GM12878 (cell line): ENCODE measurements around the gene LEFTY1. TPM values are rescaled to one million over a fixed set of nuclear protein-coding genes. Genes with fewer than 3 reads are reported as not detected.

Source experiments
- ATAC-seq: fragments of 200-7000 bp; cut with Tn5 transposase; 3 replicates; pipeline ENCODE4 v1.9.1; 2020; ENCODE audit warnings: mild to moderate bottlenecking, moderate library complexity
- BruUV-seq: library from RNA; stranded (reverse); fragments of 400-500 nt; replicated peaks from 2 replicates; lab custom pipeline; 2021; lab: Mats Ljungman, UMichigan
- CTCF ChIA-PET: fragments of 300-600 bp; sonication (Branson Sonifier 250); formaldehyde crosslinking; extraction: SDS; loops from one replicate; lab custom pipeline; 2021; ENCODE audit warnings: inconsistent platforms; lab: Yijun Ruan, JAX
- POLR2A ChIA-PET: fragments of 350-600 bp; formaldehyde crosslinking; extraction: SDS; loops from one replicate; lab custom pipeline; 2021; ENCODE audit warnings: inconsistent platforms; lab: Charles Lee
- RAD21 ChIA-PET: fragments of 300-600 bp; sonication (Branson Sonifier 250); formaldehyde crosslinking; loops from one replicate; lab custom pipeline; 2023; ENCODE audit warnings: antibody characterized with exemption; ENCODE audit not compliant: unreplicated experiment; lab: Charles Lee
- SMC1A ChIA-PET: fragments of 300-600 bp; sonication (Branson Sonifier 250); formaldehyde crosslinking; loops from one replicate; lab custom pipeline; 2023; ENCODE audit not compliant: unreplicated experiment, uncharacterized antibody; lab: Charles Lee
- DNase-seq: peaks from one replicate; pipeline ENCODE4 v3.0.0-alpha.2; 2011; ENCODE audit warnings: low read depth, low spot score
- FAIRE-seq: peaks from 3 replicates; lab custom pipeline; 2011; peaks lifted over from hg19 to GRCh38; lab: Jason Lieb, UNC
- H2AFZ ChIP-seq: 2 replicates; pipeline ENCODE4 v1.6.0; 2011; ENCODE audit warnings: low read depth, low read length, control low read depth; ENCODE audit not compliant: control insufficient read depth
- H3K27ac ChIP-seq: 2 replicates; pipeline ENCODE4 v1.5.1; 2011; ENCODE audit warnings: control low read depth; ENCODE audit not compliant: control insufficient read depth, insufficient read depth
- H3K27me3 ChIP-seq, 2 experiments: replicated peaks in 1 of 2; 2 replicates each; pipeline versions ENCODE4 v1.6.0 to v1.6.1; 2011; ENCODE audit warnings: low read length in 1 of 2; ENCODE audit not compliant: control insufficient read depth in 2 of 2, insufficient read depth in 2 of 2
- H3K36me3 ChIP-seq, 2 experiments: 2 replicates each; pipeline ENCODE4 v1.5.1; 2011; ENCODE audit warnings: low read length in 1 of 2; ENCODE audit not compliant: control insufficient read depth in 2 of 2, insufficient read depth in 2 of 2
- H3K4me1 ChIP-seq: 2 replicates; pipeline ENCODE4 v1.6.1; 2011; ENCODE audit warnings: mild to moderate bottlenecking, low read length, moderate library complexity, mixed read lengths; ENCODE audit not compliant: control insufficient read depth, insufficient read depth
- H3K4me2 ChIP-seq: 2 replicates; pipeline ENCODE4 v1.6.0; 2011; ENCODE audit warnings: control low read depth; ENCODE audit not compliant: control insufficient read depth, insufficient read depth
- H3K4me3 ChIP-seq: fragments of 200-600 bp; sonication (generic); 2 replicates; pipeline ENCODE4 v1.5.1; 2016
- H3K79me2 ChIP-seq: 2 replicates; pipeline ENCODE4 v1.6.0; 2011; ENCODE audit warnings: low read length; ENCODE audit not compliant: control insufficient read depth, insufficient read depth
- H3K9ac ChIP-seq: 2 replicates; pipeline ENCODE4 v1.8.0; 2011; ENCODE audit warnings: low read length, control low read depth, mixed read lengths; ENCODE audit not compliant: control insufficient read depth, insufficient read depth
- H3K9me3 ChIP-seq: replicated peaks from 3 replicates; pipeline ENCODE4 v1.5.1; 2011; ENCODE audit warnings: mild to moderate bottlenecking, low read length; ENCODE audit not compliant: control insufficient read depth, insufficient read depth
- H4K20me1 ChIP-seq: 2 replicates; pipeline ENCODE4 v1.6.0; 2011; ENCODE audit not compliant: control insufficient read depth, insufficient read depth
- BHLHE40 ChIP-seq, 2 experiments: fragments of 450-650 bp in 1 of 2; IDR thresholded peaks; 2 replicates each; pipeline ENCODE4 v1.6.1; 2011 to 2017; ENCODE audit warnings: low read depth in 2 of 2, borderline replicate concordance in 1 of 2, improper control_type of control experiment in 1 of 2, low read length in 1 of 2, mild to moderate bottlenecking in 1 of 2
- EED ChIP-seq: sonication (generic); IDR thresholded peaks from 2 replicates; pipeline ENCODE4 v1.6.1; 2016; ENCODE audit warnings: antibody characterized with exemption, low read depth
- FOXK2 ChIP-seq: fragments of 450-650 bp; IDR thresholded peaks from 2 replicates; pipeline ENCODE4 v1.6.1; 2017; ENCODE audit warnings: mild to moderate bottlenecking, moderate library complexity
- NBN ChIP-seq: fragments of 450-650 bp; IDR thresholded peaks from 2 replicates; pipeline ENCODE4 v1.6.1; 2016
- POLR2A ChIP-seq: IDR thresholded peaks from 2 replicates; pipeline ENCODE4 v1.6.1; 2011; ENCODE audit warnings: low read depth, mild to moderate bottlenecking, low read length
- RUNX3 ChIP-seq: IDR thresholded peaks from 2 replicates; pipeline ENCODE4 v1.6.1; 2012; ENCODE audit warnings: low read length, inconsistent platforms
- SMARCA5 ChIP-seq: fragments of 450-650 bp; IDR thresholded peaks from 2 replicates; pipeline ENCODE4 v1.6.1; 2017; ENCODE audit warnings: mild to moderate bottlenecking
- SMC3 ChIP-seq: IDR thresholded peaks from 2 replicates; pipeline ENCODE4 v1.6.1; 2011; ENCODE audit warnings: low read length, improper control_type of control experiment, borderline replicate concordance
- SP1 ChIP-seq: IDR thresholded peaks from one replicate; pipeline ENCODE4 v1.6.1; 2011; ENCODE audit warnings: low read depth, low read length
- ZNF24 ChIP-seq: fragments of 450-650 bp; IDR thresholded peaks from 2 replicates; pipeline ENCODE4 v1.6.1; 2017; ENCODE audit warnings: antibody characterized with exemption, mild to moderate bottlenecking
- WGBS: methylation state at CpG from one replicate; pipeline ENCODE4 v1.1.6; 2016; ENCODE audit warnings: low lambda C conversion rate; ENCODE audit not compliant: insufficient replicate concordance, insufficient coverage; ENCODE audit errors: missing lambda C conversion rate; 5-methylcytosine and 5-hydroxymethylcytosine counted together
- in situ Hi-C: fragments of 300-500 bp; cut with MboI; formaldehyde crosslinking; loops from 9 replicates; pipeline ENCODE4 v1.14.3; 2018; ENCODE audit warnings: mixed read lengths
- intact Hi-C: fragments of 100-400 bp; cut with micrococcal nuclease; formaldehyde crosslinking; loops from one replicate; pipeline ENCODE4 v1.14.2; 2022; ENCODE audit not compliant: unreplicated experiment
- polyA plus RNA-seq, 11 experiments: library from polyadenylated mRNA; depleted of rRNA in 4 of 11; unstranded in 6 of 11; stranded (reverse) in 5 of 11; fragments of >200 nt; fragmentation: Nextera tagmentation in 4 of 11; fragmentation: Illumina TruSeq in 1 of 11; extraction: Ambion mirVana in 4 of 11; extraction: Trizol in 1 of 11; gene quantifications; 1 replicate in 1 of 11; 2 replicates in 10 of 11; pipeline versions ENCODE4 v1.2.1 to v1.2.3, GENCODE V29; 2011 to 2016; ENCODE audit warnings: inconsistent platforms in 2 of 11, missing spikeins in 2 of 11, low read depth in 1 of 11
- total RNA-seq, 4 experiments: library from RNA; depleted of rRNA in 3 of 4; stranded (reverse); fragments of >200 nt in 3 of 4; fragmentation: Illumina TruSeq in 1 of 4; extraction: Trizol in 1 of 4; gene quantifications; 2 replicates each; pipeline versions ENCODE4 v1.2.1 to v1.2.3, GENCODE V29; 2013 to 2021
- TF ChIP-seq, protein P1 (sequence below): fragments of 450-650 bp; IDR thresholded peaks from 2 replicates; pipeline ENCODE4 v1.6.1; 2017; ENCODE audit warnings: mild to moderate bottlenecking, low read depth, inconsistent platforms; ENCODE audit not compliant: poor library complexity, severe bottlenecking
- TF ChIP-seq, protein P2 (sequence below), 3 experiments: IDR thresholded peaks in 2 of 3; conservative IDR thresholded peaks in 1 of 3; 2 replicates each; pipeline ENCODE4 v1.5.1; 2011; ENCODE audit warnings: low read depth in 3 of 3, low read length in 3 of 3, mild to moderate bottlenecking in 3 of 3, control low read depth in 2 of 3, moderate library complexity in 2 of 3, inconsistent platforms in 1 of 3, mixed read lengths in 1 of 3; ENCODE audit not compliant: control insufficient read depth in 2 of 3, insufficient read depth in 1 of 3; ENCODE audit errors: extremely low read depth in 1 of 3
- TF ChIP-seq, protein P3 (sequence below): fragments of 450-650 bp; IDR thresholded peaks from 2 replicates; pipeline ENCODE4 v1.6.1; 2017; ENCODE audit warnings: mild to moderate bottlenecking
- TF ChIP-seq, protein P4 (sequence below): fragments of 150-350 bp; IDR thresholded peaks from 2 replicates; pipeline ENCODE4 v1.6.1; 2016; ENCODE audit warnings: low read depth, low read length

LEFTY1 gene
- total and polyA plus RNA-seq, 10 of the 15 experiments (the other 5 are each of a cell fraction or from before 2014, with no cell fraction given), result 0.06 TPM; not detected in 8

DNA sequence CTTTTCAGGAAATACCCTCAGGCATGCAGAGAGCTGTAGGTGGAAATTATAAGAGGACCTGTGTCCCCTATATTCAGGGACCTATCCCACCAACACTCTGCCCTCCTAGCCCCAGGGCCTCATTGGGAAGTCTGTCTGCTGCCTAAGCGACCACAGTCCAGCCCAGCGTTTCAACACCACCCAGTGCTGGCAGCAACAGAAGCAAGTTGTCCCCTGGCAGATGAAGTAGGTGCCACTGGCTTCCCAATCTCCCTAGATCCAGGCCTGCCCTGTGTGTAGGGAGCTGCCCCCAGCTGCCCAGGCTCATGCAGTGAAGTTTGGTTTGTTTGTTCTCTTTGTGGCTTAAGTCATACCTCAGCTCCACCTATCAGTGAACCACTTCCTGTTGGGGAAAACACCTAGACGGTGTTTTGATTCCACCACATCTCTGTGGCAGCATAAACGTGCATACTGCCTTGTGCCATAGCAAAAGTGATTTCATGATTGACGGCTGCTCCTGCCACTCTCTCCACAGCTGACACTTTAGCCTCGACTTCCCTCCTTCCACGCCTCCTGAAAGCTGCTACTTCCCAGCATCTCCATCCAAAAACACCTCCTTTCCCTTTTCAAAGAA, 8.1 kb upstream of the LEFTY1 start:
- intact Hi-C loops, result loop anchor here (1.0 kb wide), 1 partner anchor 15 kb away; the partner anchor contains the start of gene TMEM63A
- POLR2A ChIA-PET, result interaction anchor here (0.6 to 2.2 kb wide), 4 partner anchors 13 to 101 kb away, joined by 3 to 21 read pairs (median 3); partner anchors contain the start of gene TMEM63A
- peak overlapping the region; percentile 49; the same call in 1 of the 2 replicates for H3K9ac ChIP-seq
- TF ChIP-seq, protein P1, sequence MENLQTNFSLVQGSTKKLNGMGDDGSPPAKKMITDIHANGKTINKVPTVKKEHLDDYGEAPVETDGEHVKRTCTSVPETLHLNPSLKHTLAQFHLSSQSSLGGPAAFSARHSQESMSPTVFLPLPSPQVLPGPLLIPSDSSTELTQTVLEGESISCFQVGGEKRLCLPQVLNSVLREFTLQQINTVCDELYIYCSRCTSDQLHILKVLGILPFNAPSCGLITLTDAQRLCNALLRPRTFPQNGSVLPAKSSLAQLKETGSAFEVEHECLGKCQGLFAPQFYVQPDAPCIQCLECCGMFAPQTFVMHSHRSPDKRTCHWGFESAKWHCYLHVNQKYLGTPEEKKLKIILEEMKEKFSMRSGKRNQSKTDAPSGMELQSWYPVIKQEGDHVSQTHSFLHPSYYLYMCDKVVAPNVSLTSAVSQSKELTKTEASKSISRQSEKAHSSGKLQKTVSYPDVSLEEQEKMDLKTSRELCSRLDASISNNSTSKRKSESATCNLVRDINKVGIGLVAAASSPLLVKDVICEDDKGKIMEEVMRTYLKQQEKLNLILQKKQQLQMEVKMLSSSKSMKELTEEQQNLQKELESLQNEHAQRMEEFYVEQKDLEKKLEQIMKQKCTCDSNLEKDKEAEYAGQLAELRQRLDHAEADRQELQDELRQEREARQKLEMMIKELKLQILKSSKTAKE, result peak; percentile 61
- TF ChIP-seq, protein P2, sequence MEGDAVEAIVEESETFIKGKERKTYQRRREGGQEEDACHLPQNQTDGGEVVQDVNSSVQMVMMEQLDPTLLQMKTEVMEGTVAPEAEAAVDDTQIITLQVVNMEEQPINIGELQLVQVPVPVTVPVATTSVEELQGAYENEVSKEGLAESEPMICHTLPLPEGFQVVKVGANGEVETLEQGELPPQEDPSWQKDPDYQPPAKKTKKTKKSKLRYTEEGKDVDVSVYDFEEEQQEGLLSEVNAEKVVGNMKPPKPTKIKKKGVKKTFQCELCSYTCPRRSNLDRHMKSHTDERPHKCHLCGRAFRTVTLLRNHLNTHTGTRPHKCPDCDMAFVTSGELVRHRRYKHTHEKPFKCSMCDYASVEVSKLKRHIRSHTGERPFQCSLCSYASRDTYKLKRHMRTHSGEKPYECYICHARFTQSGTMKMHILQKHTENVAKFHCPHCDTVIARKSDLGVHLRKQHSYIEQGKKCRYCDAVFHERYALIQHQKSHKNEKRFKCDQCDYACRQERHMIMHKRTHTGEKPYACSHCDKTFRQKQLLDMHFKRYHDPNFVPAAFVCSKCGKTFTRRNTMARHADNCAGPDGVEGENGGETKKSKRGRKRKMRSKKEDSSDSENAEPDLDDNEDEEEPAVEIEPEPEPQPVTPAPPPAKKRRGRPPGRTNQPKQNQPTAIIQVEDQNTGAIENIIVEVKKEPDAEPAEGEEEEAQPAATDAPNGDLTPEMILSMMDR (IDR thresholded peaks at IDR 0.05 in 2 of 3, conservative IDR thresholded peaks at IDR 0.05 in 1 of 3; ENCODE audit: control insufficient read depth in 2 of 3, extremely low read depth in 1 of 3, insufficient read depth in 1 of 3, low read depth in 3 of 3, low read length in 3 of 3), result peak in 1 of 3 experiments; percentile 11; a peak in 1 of 6 replicates
- TF ChIP-seq ZNF24 (peak; percentile 92), SMARCA5 (no peak), NBN (peak; percentile 76), RUNX3 (peak; percentile 96), SP1 (peak; percentile 45), POLR2A (peak; percentile 69), SMC3 (no peak), FOXK2 (peak; percentile 30; the same call in 1 of the 2 replicates), EED (no peak; the same call in 1 of the 2 replicates), BHLHE40 (IDR thresholded peaks at IDR 0.05; ENCODE audit: borderline replicate concordance in 1 of 2, low read depth in 2 of 2, low read length in 1 of 2) (peak; percentile 96 to 98)
- TF ChIP-seq, protein P3, sequence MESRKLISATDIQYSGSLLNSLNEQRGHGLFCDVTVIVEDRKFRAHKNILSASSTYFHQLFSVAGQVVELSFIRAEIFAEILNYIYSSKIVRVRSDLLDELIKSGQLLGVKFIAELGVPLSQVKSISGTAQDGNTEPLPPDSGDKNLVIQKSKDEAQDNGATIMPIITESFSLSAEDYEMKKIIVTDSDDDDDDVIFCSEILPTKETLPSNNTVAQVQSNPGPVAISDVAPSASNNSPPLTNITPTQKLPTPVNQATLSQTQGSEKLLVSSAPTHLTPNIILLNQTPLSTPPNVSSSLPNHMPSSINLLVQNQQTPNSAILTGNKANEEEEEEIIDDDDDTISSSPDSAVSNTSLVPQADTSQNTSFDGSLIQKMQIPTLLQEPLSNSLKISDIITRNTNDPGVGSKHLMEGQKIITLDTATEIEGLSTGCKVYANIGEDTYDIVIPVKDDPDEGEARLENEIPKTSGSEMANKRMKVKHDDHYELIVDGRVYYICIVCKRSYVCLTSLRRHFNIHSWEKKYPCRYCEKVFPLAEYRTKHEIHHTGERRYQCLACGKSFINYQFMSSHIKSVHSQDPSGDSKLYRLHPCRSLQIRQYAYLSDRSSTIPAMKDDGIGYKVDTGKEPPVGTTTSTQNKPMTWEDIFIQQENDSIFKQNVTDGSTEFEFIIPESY, result no peak
- TF ChIP-seq, protein P4, sequence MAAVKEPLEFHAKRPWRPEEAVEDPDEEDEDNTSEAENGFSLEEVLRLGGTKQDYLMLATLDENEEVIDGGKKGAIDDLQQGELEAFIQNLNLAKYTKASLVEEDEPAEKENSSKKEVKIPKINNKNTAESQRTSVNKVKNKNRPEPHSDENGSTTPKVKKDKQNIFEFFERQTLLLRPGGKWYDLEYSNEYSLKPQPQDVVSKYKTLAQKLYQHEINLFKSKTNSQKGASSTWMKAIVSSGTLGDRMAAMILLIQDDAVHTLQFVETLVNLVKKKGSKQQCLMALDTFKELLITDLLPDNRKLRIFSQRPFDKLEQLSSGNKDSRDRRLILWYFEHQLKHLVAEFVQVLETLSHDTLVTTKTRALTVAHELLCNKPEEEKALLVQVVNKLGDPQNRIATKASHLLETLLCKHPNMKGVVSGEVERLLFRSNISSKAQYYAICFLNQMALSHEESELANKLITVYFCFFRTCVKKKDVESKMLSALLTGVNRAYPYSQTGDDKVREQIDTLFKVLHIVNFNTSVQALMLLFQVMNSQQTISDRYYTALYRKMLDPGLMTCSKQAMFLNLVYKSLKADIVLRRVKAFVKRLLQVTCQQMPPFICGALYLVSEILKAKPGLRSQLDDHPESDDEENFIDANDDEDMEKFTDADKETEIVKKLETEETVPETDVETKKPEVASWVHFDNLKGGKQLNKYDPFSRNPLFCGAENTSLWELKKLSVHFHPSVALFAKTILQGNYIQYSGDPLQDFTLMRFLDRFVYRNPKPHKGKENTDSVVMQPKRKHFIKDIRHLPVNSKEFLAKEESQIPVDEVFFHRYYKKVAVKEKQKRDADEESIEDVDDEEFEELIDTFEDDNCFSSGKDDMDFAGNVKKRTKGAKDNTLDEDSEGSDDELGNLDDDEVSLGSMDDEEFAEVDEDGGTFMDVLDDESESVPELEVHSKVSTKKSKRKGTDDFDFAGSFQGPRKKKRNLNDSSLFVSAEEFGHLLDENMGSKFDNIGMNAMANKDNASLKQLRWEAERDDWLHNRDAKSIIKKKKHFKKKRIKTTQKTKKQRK, result no peak

More for the DNA sequence above, 8.1 kb upstream of the LEFTY1 start:
- ChIA-PET CTCF (interaction anchor here (0.8 to 4.0 kb wide), 11 partner anchors 14 to 436 kb away, joined by 3 to 40 read pairs (median 4); partner anchors contain the start of genes SRP9 and TMEM63A), SMC1A (interaction anchor here (0.7 to 2.4 kb wide), 10 partner anchors 12 to 899 kb away, joined by 3 to 9 read pairs (median 4); partner anchors contain the start of genes PYCR2, SRP9 and TMEM63A), RAD21 (interaction anchor here (0.6 to 3.1 kb wide), 7 partner anchors 14 to 168 kb away, joined by 3 to 24 read pairs (median 5); partner anchors contain the start of genes PYCR2 and TMEM63A)
- Histone ChIP-seq H3K27me3 (no peaks in the 10 kb centered on the region), H3K36me3 (no peaks in the 10 kb centered on the region), H3K4me1 (peaks cover 20% of the 10 kb centered on the region), H3K4me3 (no peak overlapping the region), H4K20me1 (no peaks in the 10 kb centered on the region), H3K4me2 (peak overlapping the region; percentile 82), H3K79me2 (no peaks in the 10 kb centered on the region), H2AFZ (peak overlapping the region; percentile 79), H3K27ac (peak overlapping the region; percentile 80), H3K9me3 (no peaks in the 10 kb centered on the region)
- DNase-seq, result peak; percentile 90
- peak; percentile 85 for FAIRE-seq
- in situ Hi-C loops, result no loop called here
- WGBS, result 0% methylated on average over 7 of the region's 7 CpGs
- peak; percentile 100 for ATAC-seq
- no TSS peak for BruUV-seq
